Pancreas (tissue), 10 donors: ENCODE measurements around the gene CGRRF1. TPM values are rescaled to one million over a fixed set of nuclear protein-coding genes. Genes with fewer than 3 reads are reported as not detected.

ENCODE experiments used
- ATAC-seq, 4 donors: fragments of 200-7000 bp; cut with Tn5 transposase; one replicate each; pipeline versions ENCODE4 v1.8.0 to v1.9.1; 2020; ENCODE audit warnings: mild to moderate bottlenecking in 4 of 4, moderate library complexity in 4 of 4
- DNase-seq, 6 donors: peaks; one replicate each; pipeline ENCODE4 v3.0.0-alpha.2; 2020
- FAIRE-seq: peaks from 2 replicates; lab custom pipeline; 2012; peaks lifted over from hg19 to GRCh38; lab: Jason Lieb, UNC
- H3K27ac ChIP-seq, 4 donors: fragments of 200-600 bp; sonication (generic); 1 replicate in 3 of 4; 2 replicates in 1 of 4; pipeline versions ENCODE4 v1.5.0 to v1.8.0; 2020
- H3K27me3 ChIP-seq, 4 donors: fragments of 200-600 bp; one replicate each; pipeline ENCODE4 v1.8.0; 2021
- H3K36me3 ChIP-seq, 3 donors: fragments of 200-600 bp; sonication (generic) in 1 of 3; one replicate each; pipeline versions ENCODE4 v1.5.0 to v1.8.0; 2020 to 2021
- H3K4me1 ChIP-seq, 3 donors: fragments of 200-600 bp; one replicate each; pipeline ENCODE4 v1.8.0; 2021
- H3K4me3 ChIP-seq, 4 donors: fragments of 200-600 bp; sonication (generic) in 2 of 4; one replicate each; pipeline versions ENCODE4 v1.5.0 to v1.8.0; 2020 to 2021
- H3K9me3 ChIP-seq, 4 donors: fragments of 200-600 bp; one replicate each; pipeline ENCODE4 v1.8.0; 2021
- WGBS, 2 donors: extraction: QIAGEN DNeasy Blood & Tissue Kit; methylation state at CpG; one replicate each; pipeline ENCODE4 v1.1.7; 2013; 5-methylcytosine and 5-hydroxymethylcytosine counted together
- intact Hi-C, 3 donors: fragments of 100-400 bp; cut with DNase I; formaldehyde crosslinking; loops; one replicate each; pipeline versions ENCODE4 v1.11.1 to v1.14.2; 2022
- polyA plus RNA-seq, 2 donors: library from polyadenylated mRNA; stranded (reverse); fragments of 200-250 nt; gene quantifications; one replicate each; pipeline ENCODE4 v1.2.3, GENCODE V29; 2013
- total RNA-seq, 6 donors: library from RNA; stranded (reverse); fragmentation: NEBNext Ultra II Directional in 4 of 6; extraction: Animal tissue kit (Norgen Biotek cat#: 25700) in 4 of 6; gene quantifications; one replicate each; pipeline versions ENCODE4 v1.2.1 to v1.2.4, GENCODE V29; 2021 to 2023
- TF ChIP-seq, protein P1 (sequence below), 4 donors: fragments of 200-600 bp; sonication (generic) in 3 of 4; IDR thresholded peaks; one replicate each; pipeline versions ENCODE4 v1.5.0 to v1.8.0; 2021; ENCODE audit warnings: antibody characterized with exemption in 4 of 4
- donor health status: healthy with polysubstance abuse.
- donor health status: DM: no; HTN: no; CAD: no; lungs with moderate emphysema.
- donor health status: DM: no; HTN: no; CAD: no.
- donor health status: control.
- donor health status: control.
- donor health status: Bipolar disorder and iron deficiency.
- donor health status: DM: yes; HTN: yes; CAD: no.
- donor health status: DM: no; HTN: no; CAD: no.
- donor health status: DM: no; HTN: no; CAD: no.
- donor health status: DM: yes; HTN: yes; CAD: no.

Gene CGRRF1
- total and polyA plus RNA-seq, 8 donors: 8.3 to 17.6 (median 10.6) TPM

DNA sequence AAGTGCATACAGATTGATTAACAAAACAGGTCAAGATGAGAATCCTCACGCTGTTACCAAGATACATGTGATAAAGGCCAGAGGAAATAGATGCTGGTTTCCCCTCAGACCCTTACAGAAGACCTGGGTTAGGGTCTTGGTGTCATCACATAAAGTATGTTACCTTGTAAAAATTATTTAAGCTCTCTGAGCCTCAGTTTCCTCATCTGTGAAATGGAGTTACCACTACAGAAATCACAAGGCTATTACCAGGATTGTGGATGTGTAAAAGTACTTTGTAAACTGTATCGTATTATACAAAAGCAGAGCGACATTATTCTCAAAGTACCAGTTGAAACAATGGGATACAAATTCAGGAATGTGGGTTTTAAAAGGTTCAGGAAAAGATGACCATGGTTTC is 71.2 kb downstream of the CGRRF1 start:
- no peak for ATAC-seq
- intact Hi-C loops: no loop called here
- FAIRE-seq: no peak

DNA sequence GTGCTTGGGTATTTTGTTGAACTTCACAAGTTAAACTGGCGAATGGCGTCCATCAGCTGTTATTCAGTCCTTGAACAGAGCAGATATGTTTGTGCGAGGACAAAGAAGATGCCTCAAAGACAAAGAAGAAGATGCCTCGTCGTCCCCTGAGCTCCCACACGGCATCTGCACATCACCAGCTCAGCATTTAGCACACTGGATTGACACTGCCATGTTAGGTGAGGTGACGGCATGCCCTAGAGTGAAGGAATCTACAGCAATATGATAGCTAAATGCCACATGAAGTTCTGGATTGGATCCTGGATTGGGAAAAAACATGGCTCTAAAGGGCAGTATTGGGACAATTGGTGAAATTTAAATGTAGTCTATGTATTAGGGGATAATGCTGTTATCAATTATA is 72.6 kb downstream of the CGRRF1 start:
- intact Hi-C loops: no loop called here
- Histone ChIP-seq H3K9me3 (no peaks in the 10 kb centered on the region), H3K27me3 (no peaks in the 10 kb centered on the region), H3K36me3 (no peaks in the 10 kb centered on the region), H3K27ac (no peak overlapping the region), H3K4me3 (no peak overlapping the region), H3K4me1 (no peaks in the 10 kb centered on the region)
- DNase-seq (no peak), ATAC-seq (no peak), FAIRE-seq (no peak)
- TF ChIP-seq, protein P1, sequence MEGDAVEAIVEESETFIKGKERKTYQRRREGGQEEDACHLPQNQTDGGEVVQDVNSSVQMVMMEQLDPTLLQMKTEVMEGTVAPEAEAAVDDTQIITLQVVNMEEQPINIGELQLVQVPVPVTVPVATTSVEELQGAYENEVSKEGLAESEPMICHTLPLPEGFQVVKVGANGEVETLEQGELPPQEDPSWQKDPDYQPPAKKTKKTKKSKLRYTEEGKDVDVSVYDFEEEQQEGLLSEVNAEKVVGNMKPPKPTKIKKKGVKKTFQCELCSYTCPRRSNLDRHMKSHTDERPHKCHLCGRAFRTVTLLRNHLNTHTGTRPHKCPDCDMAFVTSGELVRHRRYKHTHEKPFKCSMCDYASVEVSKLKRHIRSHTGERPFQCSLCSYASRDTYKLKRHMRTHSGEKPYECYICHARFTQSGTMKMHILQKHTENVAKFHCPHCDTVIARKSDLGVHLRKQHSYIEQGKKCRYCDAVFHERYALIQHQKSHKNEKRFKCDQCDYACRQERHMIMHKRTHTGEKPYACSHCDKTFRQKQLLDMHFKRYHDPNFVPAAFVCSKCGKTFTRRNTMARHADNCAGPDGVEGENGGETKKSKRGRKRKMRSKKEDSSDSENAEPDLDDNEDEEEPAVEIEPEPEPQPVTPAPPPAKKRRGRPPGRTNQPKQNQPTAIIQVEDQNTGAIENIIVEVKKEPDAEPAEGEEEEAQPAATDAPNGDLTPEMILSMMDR (IDR thresholded peaks at IDR 0.05): no peak
- 90 to 91% methylated on average over 7 of the region's 7 CpGs for WGBS, 2 donors

More for the DNA sequence above, 71.2 kb downstream of the CGRRF1 start:
- TF ChIP-seq, protein P1 (IDR thresholded peaks at IDR 0.05): no peak
- no peaks in the 10 kb centered on the region for H3K9me3 ChIP-seq
- no peak for DNase-seq
- H3K36me3 ChIP-seq: no peaks in the 10 kb centered on the region
- H3K4me3 ChIP-seq: no peak overlapping the region
- 96% methylated on average over 3 of the region's 3 CpGs for WGBS, 2 donors
- H3K27ac ChIP-seq: no peak overlapping the region
- no peaks in the 10 kb centered on the region for H3K4me1 ChIP-seq
- no peaks in the 10 kb centered on the region for H3K27me3 ChIP-seq

DNA sequence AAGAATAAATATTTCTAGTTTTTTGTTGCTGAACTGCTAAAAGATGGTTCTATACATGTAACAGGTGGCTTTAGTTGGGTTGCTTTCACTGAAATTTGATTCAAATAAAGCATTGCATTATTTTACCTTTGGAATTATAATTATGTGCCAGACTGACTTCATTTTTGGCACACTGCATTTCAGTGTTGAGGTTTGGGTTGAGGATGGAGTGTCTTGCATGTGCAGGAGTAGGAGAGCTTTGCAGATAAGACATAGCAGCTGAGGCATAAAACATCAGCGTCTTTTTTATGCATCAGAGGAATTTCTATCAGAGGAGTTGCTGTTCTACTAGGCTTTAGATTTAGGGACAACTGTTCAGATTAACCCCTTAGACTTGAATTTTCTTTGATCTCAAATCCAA is 74.4 kb downstream of the CGRRF1 start:
- Histone ChIP-seq H3K36me3 (no peaks in the 10 kb centered on the region), H3K27ac (no peak overlapping the region), H3K9me3 (no peaks in the 10 kb centered on the region), H3K27me3 (no peaks in the 10 kb centered on the region), H3K4me3 (no peak overlapping the region), H3K4me1 (no peaks in the 10 kb centered on the region)
- WGBS, 2 donors: 42 to 58% methylated on average over 1 of the region's 1 CpG
- intact Hi-C loops: no loop called here
- TF ChIP-seq, protein P1 (IDR thresholded peaks at IDR 0.05): no peak
- no peak for ATAC-seq
- no peak for FAIRE-seq
- no peak for DNase-seq

DNA sequence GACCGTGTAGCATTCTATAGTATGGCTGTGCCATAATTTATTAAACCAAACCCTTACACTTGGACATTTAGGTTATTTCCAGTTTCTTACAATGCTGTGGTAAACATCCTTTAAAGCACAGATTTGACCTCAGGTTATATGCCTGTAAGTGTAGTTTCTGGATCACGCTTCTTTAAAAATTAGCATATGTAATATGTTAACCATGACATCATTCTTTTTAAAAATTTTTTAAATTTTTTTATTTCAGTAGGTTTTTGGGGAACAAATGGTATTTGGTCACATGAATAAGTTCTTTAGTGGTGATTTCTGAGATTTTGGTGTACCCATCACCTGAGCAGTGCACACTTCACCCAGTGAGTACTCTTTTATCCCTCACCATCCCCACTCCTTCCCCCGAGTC is 75.5 kb downstream of the CGRRF1 start:
- 92 to 96% methylated on average over 3 of the region's 3 CpGs for WGBS, 2 donors
- TF ChIP-seq, protein P1 (IDR thresholded peaks at IDR 0.05): no peak
- Histone ChIP-seq H3K9me3 (no peaks in the 10 kb centered on the region), H3K4me1 (no peaks in the 10 kb centered on the region), H3K27me3 (no peaks in the 10 kb centered on the region), H3K36me3 (no peaks in the 10 kb centered on the region), H3K4me3 (no peak overlapping the region), H3K27ac (no peak overlapping the region)
- FAIRE-seq (no peak), ATAC-seq (no peak), DNase-seq (no peak)
- intact Hi-C loops: no loop called here

Other genes with a start within 250 kb of the CGRRF1 start
- 1 to 10 TPM in 3 of 6 donors, under 1 TPM in 2, not detected in 1; 0.66 to 1.6 (median 1.1) TPM for gene CDKN3, start 112.9 kb upstream of the CGRRF1 start, total RNA-seq
- 1 to 10 TPM in 1 of 2 donors, under 1 TPM in 1; 0.61 to 1.0 TPM for gene CDKN3, start 112.9 kb upstream of the CGRRF1 start, polyA plus RNA-seq
- 10 to 100 TPM; 19.7 to 43.5 (median 34.7) TPM for gene CNIH1, start 68.5 kb upstream of the CGRRF1 start, total RNA-seq
- gene CNIH1, start 68.5 kb upstream of the CGRRF1 start, polyA plus RNA-seq: 10 to 100 TPM; 10.8 to 42.8 TPM
- 10 to 100 TPM in 5 of 6 donors, 1 to 10 TPM in 1; 6.8 to 21.7 (median 14.5) TPM for gene GMFB, start 20.9 kb upstream of the CGRRF1 start, total RNA-seq
- gene GMFB, start 20.9 kb upstream of the CGRRF1 start, polyA plus RNA-seq: 10 to 100 TPM in 1 of 2 donors, 1 to 10 TPM in 1; 5.4 to 13.5 TPM
- 10 to 100 TPM in 2 of 6 donors, 1 to 10 TPM in 4; 5.1 to 12.2 (median 9.6) TPM for gene SAMD4A, start 57.2 kb downstream of the CGRRF1 start, total RNA-seq
- gene SAMD4A, start 57.2 kb downstream of the CGRRF1 start, polyA plus RNA-seq: 1 to 10 TPM; 2.9 to 4.9 TPM